NK-92 (cell line): ENCODE data around the gene TFCP2.
"Not testable (repeated sequence)": the region's sequence is repeated elsewhere in the genome, so short reads cannot be mapped to it uniquely, and the experiment has no call there.

Experiments
- DNase-seq: peaks from one replicate; lab custom pipeline; 2025; ENCODE audit not compliant: unreplicated experiment; lab: John Stamatoyannopoulos, UW

TFCP2 gene

DNA sequence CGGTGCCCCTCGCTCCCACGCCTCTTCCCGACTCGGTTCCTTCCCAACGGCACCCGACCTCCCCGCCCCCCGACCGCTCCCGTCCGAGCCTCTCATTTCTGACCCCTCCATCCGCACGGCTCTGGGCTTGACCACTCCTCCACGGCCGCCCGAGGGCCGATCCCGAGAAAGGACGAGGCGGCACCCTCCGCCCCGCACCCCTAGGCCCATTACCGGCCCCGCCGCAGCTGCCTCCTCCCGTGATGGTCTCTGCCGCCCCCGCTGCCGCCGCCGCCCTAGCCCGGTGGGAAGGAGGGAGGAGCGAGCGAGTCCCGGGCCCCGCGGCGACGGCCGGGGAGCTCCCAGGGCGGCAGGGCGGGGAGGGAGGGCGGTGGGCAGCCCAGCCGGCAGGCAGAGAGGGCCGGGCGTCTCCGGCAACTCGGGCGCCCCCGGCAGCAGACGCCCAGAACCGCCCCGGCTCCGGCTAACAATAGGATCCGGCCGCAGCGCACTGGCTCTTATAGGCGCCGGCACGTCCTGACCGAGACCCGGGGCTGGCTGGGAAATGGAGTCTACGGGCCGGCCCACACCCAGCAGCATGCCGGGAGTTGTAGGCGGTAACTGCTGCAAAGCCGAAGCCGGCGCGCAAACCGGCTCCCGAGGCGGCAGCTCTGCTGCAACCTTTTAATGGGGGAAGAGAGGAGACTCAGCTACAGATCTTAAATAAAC, 89.7 kb downstream of the TFCP2 start, which contains the start of gene CSRNP2:
CSRNP2 (minus strand) TSS at position 471 of the 708 bp plus-strand sequence. CDS start 7,035 bp downstream, outside the sequence.
- peak; percentile 66 for DNase-seq

GRCh38 chr12:51082561-51083125, 90.3 kb downstream of the TFCP2 start:
- no peak for DNase-seq

- DNase-seq = no peak
These were observed 91.5 kb downstream of the TFCP2 start for GRCh38 chr12:51081421-51081820.

DNA sequence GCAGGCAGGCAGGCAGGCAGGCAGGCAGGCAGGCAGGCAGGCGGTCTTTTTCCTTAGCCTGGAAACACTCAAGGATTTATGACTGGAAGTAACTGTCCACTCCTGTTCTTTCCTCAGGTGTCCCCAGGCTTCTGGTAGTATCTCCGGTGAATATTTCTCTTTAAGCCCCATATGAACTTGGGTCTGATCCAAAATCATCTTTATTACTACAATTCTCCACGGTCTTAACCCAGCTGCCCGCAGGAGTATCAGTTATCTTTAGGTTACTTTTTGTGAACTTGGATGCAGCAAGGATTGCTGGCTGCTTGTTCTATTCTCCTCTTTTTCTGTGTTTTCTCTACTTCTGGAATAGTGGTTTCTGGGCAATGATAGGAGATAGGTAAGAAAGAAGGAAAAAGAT, 92.8 kb downstream of the TFCP2 start:
- no peak for DNase-seq

GRCh38 chr12:51078866-51079265, 94.1 kb downstream of the TFCP2 start:
- DNase-seq = not testable (repeated sequence)

DNA sequence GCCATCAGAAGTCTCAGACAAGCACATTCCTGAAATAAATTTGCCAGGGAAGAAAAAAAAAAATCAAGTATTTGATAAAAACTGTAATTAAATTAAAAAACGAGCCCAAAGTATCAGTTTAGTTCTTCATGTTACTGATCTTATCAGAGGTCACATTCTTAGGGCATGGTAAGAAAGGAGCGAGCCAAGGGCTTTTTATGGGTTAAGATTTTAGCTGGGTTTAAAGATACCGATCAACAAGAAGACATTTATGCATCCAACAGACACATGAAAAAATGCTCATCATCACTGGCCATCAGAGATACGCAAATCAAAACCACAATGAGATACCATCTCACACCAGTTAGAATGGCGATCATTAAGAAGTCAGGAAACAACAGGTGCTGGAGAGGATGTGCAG, 94.6 kb downstream of the TFCP2 start:
- DNase-seq = not testable (repeated sequence)

- no peak for DNase-seq
These were observed 95.0 kb downstream of the TFCP2 start for GRCh38 chr12:51077930-51078329.

- no peak for DNase-seq
These were observed 96.6 kb downstream of the TFCP2 start for GRCh38 chr12:51076236-51076930.

- DNase-seq = no peak
These were observed 97.5 kb downstream of the TFCP2 start for GRCh38 chr12:51075390-51075789.

- DNase-seq = no peak
These were observed 101.3 kb downstream of the TFCP2 start for GRCh38 chr12:51071663-51072062.

DNA sequence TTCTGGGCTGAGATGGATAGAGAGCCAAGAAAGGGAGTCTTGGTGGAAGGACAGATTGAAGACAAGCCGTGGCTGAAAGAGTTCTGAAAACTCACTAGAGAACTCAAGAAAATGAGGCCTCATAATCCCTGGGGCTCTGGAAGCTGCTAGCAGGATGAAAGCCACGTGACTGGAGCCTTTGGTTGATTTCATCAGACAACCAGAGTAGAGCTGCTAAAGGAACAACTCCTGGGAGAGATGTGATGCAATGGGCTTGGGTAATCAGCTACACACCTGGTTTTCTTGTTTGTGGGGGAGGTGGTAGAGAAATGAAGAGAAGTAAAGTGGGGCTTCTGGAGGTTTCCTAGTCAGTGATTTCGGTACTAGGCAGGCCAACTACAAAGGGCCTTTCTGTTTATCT, 102.9 kb downstream of the TFCP2 start:
- no peak for DNase-seq

DNA sequence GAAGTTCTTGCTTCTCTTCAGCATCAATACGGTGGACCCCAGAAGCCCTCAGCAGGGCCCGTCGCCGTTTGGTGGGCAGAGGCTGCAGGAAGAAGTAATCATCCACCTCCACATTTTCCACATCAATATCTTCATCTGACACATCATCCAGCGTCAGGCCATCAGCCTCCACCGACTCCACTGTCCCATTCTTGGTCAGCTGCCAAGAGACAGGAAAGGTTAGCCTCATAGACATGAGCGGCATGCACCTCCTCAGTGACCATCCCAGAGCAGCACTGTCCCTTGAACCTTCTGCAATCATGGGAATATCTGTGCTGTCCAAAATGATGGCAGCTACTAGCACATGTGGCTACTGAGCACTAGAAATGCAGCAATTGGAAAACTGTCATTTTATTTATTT, 105.2 kb downstream of the TFCP2 start:
- no peak for DNase-seq

GRCh38 chr12:51067229-51067628, 105.7 kb downstream of the TFCP2 start:
- no peak for DNase-seq

GRCh38 chr12:51065530-51065929, 107.4 kb downstream of the TFCP2 start:
- DNase-seq = no peak

DNA sequence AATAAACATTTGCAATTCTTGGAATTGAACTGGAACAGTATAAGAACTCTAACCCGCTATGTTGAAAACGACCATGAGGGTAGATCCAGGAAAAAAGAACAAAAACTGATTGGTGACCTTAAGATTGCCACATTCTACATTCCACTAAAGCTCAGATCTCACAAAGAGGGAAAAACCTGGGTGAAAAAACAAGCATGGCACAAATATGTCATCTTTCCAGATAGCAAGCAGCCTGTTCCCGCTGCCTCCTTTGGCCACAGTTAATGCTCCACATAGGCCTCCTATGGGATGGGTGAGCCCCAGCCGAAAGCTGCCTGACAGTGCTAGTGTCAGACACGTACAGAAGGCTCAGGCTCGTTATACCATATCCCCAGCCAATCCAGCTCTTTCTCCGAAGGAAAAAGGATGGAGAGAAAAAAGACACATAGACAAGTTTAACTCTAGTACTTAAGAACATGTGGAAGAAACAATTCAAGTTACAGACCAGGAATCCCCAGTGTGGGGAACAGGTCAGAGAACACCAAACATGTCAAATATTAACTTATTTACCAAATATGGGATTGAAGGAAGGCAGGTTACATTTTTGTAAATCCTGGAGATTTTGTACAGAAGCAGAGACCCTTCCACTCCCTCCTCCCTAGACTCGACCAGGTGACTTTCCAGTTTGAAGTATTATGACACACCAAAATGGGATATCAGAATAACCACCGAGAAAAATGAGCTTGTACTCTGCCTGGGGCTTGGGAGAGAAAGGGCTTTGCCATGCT, 110.1 kb downstream of the TFCP2 start:
- DNase-seq = no peak

DNA sequence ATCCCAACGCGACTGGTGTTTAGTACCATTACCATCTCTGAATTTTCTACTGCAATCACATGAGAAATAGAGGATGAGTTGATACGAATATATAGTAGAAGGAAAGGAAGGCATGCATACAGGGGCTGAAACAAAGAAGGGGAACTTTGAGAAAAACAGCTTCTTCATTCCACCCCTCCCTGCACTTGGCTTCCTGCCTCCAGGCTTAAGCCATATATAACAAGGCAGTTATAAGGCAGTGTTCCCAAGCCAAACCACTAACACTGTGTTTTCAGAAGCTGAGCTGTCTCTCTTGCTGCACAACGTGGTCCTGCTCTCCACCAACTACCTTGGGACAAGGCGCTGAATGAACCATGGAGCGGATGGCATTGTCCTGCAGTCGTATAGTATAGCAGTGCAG, 113.8 kb downstream of the TFCP2 start:
- DNase-seq = no peak

GRCh38 chr12:51056242-51056641, 116.7 kb downstream of the TFCP2 start:
- no peak for DNase-seq

DNA sequence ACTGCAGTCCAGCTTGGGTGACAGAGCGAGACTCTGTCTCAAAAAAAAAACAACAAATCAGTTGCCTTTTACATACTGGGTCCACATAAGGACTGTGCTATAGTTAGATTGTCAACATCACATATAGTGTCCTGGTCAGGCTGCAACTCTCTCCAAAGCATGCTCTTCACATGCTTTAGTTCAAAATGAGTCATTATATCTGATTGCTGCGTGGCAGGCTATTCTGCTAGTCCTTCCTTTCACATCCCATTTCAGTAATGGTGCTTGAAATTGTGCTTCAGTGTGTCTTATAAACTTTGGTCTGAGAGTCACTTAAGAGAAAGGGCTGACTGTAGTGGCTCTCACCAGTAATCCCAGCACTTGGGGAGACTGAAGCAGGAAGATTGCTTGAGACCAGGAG, 117.9 kb downstream of the TFCP2 start:
- DNase-seq = no peak

GRCh38 chr12:51051787-51052186, 121.1 kb downstream of the TFCP2 start:
- no peak for DNase-seq

DNA sequence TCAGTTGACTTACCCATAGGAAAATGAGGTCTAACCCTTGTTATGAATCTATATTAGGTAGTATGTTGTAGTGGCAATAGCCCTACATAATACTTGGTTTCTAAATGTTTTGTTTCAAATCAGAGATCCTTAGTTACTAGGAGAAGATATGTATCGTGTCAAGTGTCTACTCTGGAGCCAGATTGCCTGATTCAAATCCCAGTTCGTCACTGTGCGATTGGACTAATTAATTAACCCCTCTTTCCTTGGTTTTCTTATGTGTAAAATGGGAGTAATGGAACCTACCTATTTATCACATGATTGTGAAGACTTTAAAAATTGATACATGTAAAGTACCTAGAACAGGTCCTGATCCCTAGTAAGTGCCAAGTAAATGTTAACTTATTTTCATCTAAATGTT, 123.4 kb downstream of the TFCP2 start:
- no peak for DNase-seq

GRCh38 chr12:51048661-51049251, 124.2 kb downstream of the TFCP2 start:
- DNase-seq = no peak
